Measurements from ENCODE around the gene MEG3. TPM values are rescaled to one million over a fixed set of nuclear protein-coding genes. Genes with fewer than 3 reads are reported as not detected.

MEG3 gene
- total RNA-seq, 1 experiment from 2014 or later: 62.4 TPM

DNA sequence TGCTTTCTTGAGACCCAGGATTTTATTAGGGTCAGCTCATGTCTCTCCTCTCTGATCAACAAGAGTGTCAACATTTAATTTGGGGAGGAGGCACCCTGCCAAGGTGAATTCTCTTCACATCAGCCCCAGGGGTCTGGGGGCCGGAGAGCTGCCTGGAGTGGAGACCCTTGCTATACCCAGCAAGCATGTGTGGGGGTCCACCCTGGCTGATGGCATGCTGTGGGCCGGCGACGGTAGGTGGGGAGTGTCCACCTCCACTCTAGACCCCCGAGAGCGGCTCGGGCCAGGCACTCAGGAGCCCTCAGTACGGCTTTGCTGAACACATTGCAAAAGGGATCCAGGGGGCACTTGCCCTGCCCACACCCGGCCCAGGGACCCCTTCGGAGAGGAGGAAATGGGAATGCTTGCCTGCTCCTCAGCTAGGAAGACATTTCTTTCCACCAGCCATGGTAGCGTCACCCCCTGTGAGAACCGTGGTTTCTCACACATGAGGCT is 10.4 kb downstream of the MEG3 start:
- BruUV-seq (replicated peaks): no TSS peak
- intact Hi-C loops (cut with micrococcal nuclease; ENCODE audit: unreplicated experiment): no loop called here
- ATAC-seq: no peak

DNA sequence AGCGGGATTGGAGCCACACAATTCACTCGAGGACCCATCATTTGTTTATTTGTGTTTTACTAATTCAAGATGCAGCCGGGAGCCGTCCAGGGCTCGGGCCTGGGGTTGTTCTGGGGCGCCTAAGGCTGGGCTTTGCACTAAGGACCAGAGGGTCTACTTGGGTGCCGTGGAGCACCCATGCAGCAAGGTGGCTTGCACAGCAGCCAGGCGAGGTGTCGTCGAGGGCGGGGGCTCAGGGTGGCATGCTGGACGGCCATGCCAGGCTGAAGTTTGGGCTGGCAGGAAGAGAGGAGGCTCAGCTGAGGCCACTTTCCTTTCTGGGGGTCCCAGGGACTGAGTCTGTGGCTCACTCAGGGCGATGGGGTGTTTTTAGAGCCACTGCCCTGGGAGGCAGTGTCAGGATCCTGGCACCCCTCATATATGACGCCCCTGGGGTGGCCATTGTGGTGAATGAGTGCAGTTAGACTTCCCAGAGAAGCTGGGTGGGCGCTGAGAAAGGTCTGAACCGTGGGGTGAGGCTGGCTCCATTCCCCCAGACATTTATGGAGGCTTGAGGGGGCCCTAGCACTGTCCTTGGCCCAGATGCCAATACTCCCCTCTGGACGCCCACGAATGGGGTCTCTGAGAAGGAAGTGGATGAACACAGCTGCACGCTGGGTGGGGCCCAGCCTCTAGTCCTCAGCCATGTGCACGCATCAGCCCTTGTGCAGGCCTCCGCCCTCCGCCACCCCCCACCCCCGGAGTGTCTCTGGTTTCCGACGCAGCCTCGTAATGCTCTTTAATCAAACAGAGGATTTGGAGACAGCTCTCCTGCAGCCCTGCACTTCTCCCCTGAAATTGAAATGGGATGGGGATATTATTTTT is 11.3 kb downstream of the MEG3 start:
- no peaks in the 10 kb centered on the region for H3K36me3 ChIP-seq (ENCODE audit: control insufficient read depth, insufficient read depth, low read length)
- no peak overlapping the region for H3K27ac ChIP-seq (ENCODE audit: low read length)
- TF ChIP-seq, protein P1, sequence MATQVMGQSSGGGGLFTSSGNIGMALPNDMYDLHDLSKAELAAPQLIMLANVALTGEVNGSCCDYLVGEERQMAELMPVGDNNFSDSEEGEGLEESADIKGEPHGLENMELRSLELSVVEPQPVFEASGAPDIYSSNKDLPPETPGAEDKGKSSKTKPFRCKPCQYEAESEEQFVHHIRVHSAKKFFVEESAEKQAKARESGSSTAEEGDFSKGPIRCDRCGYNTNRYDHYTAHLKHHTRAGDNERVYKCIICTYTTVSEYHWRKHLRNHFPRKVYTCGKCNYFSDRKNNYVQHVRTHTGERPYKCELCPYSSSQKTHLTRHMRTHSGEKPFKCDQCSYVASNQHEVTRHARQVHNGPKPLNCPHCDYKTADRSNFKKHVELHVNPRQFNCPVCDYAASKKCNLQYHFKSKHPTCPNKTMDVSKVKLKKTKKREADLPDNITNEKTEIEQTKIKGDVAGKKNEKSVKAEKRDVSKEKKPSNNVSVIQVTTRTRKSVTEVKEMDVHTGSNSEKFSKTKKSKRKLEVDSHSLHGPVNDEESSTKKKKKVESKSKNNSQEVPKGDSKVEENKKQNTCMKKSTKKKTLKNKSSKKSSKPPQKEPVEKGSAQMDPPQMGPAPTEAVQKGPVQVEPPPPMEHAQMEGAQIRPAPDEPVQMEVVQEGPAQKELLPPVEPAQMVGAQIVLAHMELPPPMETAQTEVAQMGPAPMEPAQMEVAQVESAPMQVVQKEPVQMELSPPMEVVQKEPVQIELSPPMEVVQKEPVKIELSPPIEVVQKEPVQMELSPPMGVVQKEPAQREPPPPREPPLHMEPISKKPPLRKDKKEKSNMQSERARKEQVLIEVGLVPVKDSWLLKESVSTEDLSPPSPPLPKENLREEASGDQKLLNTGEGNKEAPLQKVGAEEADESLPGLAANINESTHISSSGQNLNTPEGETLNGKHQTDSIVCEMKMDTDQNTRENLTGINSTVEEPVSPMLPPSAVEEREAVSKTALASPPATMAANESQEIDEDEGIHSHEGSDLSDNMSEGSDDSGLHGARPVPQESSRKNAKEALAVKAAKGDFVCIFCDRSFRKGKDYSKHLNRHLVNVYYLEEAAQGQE (IDR thresholded peaks at IDR 0.05; ENCODE audit: insufficient read depth in 1 of 2, low read depth in 2 of 2, low read length in 1 of 2): no peak
- TF ChIP-seq, protein P2, sequence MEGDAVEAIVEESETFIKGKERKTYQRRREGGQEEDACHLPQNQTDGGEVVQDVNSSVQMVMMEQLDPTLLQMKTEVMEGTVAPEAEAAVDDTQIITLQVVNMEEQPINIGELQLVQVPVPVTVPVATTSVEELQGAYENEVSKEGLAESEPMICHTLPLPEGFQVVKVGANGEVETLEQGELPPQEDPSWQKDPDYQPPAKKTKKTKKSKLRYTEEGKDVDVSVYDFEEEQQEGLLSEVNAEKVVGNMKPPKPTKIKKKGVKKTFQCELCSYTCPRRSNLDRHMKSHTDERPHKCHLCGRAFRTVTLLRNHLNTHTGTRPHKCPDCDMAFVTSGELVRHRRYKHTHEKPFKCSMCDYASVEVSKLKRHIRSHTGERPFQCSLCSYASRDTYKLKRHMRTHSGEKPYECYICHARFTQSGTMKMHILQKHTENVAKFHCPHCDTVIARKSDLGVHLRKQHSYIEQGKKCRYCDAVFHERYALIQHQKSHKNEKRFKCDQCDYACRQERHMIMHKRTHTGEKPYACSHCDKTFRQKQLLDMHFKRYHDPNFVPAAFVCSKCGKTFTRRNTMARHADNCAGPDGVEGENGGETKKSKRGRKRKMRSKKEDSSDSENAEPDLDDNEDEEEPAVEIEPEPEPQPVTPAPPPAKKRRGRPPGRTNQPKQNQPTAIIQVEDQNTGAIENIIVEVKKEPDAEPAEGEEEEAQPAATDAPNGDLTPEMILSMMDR (IDR thresholded peaks at IDR 0.05): no peak
- no peak for TF ChIP-seq POLR2AphosphoS5 (IDR thresholded peaks at IDR 0.05; ENCODE audit: low read depth, low read length)
- no peak for TF ChIP-seq SIN3A (IDR thresholded peaks at IDR 0.05; ENCODE audit: borderline replicate concordance, insufficient read depth, low read depth, low read length)
- TF ChIP-seq TCF7L2 (IDR thresholded peaks at IDR 0.05; ENCODE audit: low read depth, low read length): no peak
- in situ Hi-C loops (cut with HindIII; ENCODE audit: low pct_unique_long_range_greater_than_20kb, low sequenced_read_pairs): no loop called here
- ChIA-PET POLR2A (no interaction called here), CTCF (no interaction called here)
- no peak for DNase-seq (ENCODE audit: low read depth, low spot score)
- no peaks in the 10 kb centered on the region for H3K27me3 ChIP-seq (ENCODE audit: control insufficient read depth, insufficient read depth, low read length)
- intact Hi-C loops (cut with micrococcal nuclease; ENCODE audit: unreplicated experiment): no loop called here
- ATAC-seq: no peak
- H3K4me1 ChIP-seq (ENCODE audit: control insufficient read depth, insufficient read depth, low read length): no peaks in the 10 kb centered on the region
- H3K9me3 ChIP-seq (ENCODE audit: control insufficient read depth, insufficient read depth, low read depth, low read length): no peaks in the 10 kb centered on the region
- no peak overlapping the region for H3K4me3 ChIP-seq (ENCODE audit: low read depth in 2 of 2, low read length in 2 of 2)
- BruUV-seq (replicated peaks): no TSS peak

More for the DNA sequence above, 10.4 kb downstream of the MEG3 start:
- Histone ChIP-seq H3K36me3 (ENCODE audit: control insufficient read depth, insufficient read depth, low read length) (no peaks in the 10 kb centered on the region), H3K27me3 (ENCODE audit: control insufficient read depth, insufficient read depth, low read length) (no peaks in the 10 kb centered on the region), H3K9me3 (ENCODE audit: control insufficient read depth, insufficient read depth, low read depth, low read length) (no peaks in the 10 kb centered on the region), H3K4me3 (ENCODE audit: low read depth in 2 of 2, low read length in 2 of 2) (no peak overlapping the region), H3K27ac (ENCODE audit: low read length) (no peak overlapping the region), H3K4me1 (ENCODE audit: control insufficient read depth, insufficient read depth, low read length) (no peaks in the 10 kb centered on the region)
- ChIA-PET POLR2A (interaction anchor here (0.6 kb wide), 1 partner anchor 14 kb away, joined by 3 read pairs; no protein-coding TSS in a partner anchor), CTCF (no interaction called here)
- no peak for TF ChIP-seq POLR2AphosphoS5 (IDR thresholded peaks at IDR 0.05; ENCODE audit: low read depth, low read length)
- TF ChIP-seq, protein P2 (IDR thresholded peaks at IDR 0.05): no peak
- no peak for TF ChIP-seq TCF7L2 (IDR thresholded peaks at IDR 0.05; ENCODE audit: low read depth, low read length)
- TF ChIP-seq, protein P1 (IDR thresholded peaks at IDR 0.05; ENCODE audit: insufficient read depth in 1 of 2, low read depth in 2 of 2, low read length in 1 of 2): no peak
- no peak for TF ChIP-seq SIN3A (IDR thresholded peaks at IDR 0.05; ENCODE audit: borderline replicate concordance, insufficient read depth, low read depth, low read length)
- in situ Hi-C loops (cut with HindIII; ENCODE audit: low pct_unique_long_range_greater_than_20kb, low sequenced_read_pairs): no loop called here
- DNase-seq (ENCODE audit: low read depth, low spot score): no peak

All from Panc1 (cell line).